ENCODE results near the gene B3GNT4.
"Not testable (repeated sequence)": the region's sequence is repeated elsewhere in the genome, so short reads cannot be mapped to it uniquely, and the experiment has no call there.

B3GNT4 gene

GRCh38 chr12:122203301-122204166 lies at the start of gene B3GNT4:
Gene B3GNT4 (plus strand): TSS chr12:122203709. CDS start chr12:122204619, 910 bp downstream.
- DNase-seq (ENCODE audit: low read depth in 2 of 2), result peak in 1 of 2 donors; percentile 59

DNA sequence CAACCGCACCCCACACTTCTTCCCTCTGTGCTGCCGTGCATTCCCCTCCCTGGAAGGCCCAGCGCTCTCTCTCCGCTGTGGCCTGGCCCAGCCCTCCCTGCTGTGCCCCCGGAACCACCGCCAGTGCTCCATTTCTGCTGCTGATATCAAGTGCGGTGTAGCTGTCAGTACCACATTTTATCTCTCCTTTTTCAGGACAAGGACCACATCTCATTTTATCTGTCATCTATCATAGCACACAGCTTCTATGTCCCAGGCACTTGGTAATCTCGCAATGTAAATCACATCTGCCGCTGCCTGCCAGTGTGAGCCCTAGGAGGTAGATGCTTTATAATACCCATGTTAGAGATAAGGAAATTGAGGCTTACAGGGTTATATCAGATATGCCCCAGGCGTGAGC lies 47.8 kb upstream of the B3GNT4 start:
- no peak for DNase-seq (ENCODE audit: low read depth in 2 of 2)

DNA sequence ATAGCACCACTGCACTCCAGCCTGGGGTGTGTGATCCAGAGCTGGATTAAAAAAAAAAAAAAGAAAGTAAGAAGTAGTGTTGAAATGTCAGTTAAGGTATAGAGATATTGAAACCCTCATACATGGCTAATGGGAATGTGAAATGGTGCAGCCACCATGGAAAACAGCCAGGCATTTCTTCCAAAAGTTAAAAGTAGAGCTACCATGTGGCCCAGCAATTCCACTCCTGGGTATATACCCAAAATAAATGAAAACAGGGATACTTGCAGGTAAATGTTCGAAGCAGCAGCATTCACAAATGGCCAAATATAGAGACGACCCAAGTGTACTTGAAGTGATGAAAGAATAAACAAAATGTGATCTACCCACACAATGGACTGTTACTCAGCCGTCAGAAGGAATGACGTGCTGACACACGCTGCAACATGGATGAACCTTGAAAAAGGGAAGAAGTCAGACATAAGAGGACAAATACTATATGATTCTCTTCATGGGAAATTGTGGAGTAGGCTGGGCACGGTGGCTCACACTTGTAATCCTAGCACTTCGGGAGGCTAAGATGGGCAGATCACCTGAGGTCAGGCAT lies 44.7 kb upstream of the B3GNT4 start:
- no peak for DNase-seq (ENCODE audit: low read depth in 2 of 2)

GRCh38 chr12:122159882-122160281 lies 43.6 kb upstream of the B3GNT4 start:
- DNase-seq (ENCODE audit: low read depth in 2 of 2), result no peak

GRCh38 chr12:122160761-122161160 lies 42.7 kb upstream of the B3GNT4 start:
- no peak for DNase-seq (ENCODE audit: low read depth in 2 of 2)

GRCh38 chr12:122161682-122162081 lies 41.8 kb upstream of the B3GNT4 start:
- DNase-seq (ENCODE audit: low read depth in 2 of 2), result no peak

DNA sequence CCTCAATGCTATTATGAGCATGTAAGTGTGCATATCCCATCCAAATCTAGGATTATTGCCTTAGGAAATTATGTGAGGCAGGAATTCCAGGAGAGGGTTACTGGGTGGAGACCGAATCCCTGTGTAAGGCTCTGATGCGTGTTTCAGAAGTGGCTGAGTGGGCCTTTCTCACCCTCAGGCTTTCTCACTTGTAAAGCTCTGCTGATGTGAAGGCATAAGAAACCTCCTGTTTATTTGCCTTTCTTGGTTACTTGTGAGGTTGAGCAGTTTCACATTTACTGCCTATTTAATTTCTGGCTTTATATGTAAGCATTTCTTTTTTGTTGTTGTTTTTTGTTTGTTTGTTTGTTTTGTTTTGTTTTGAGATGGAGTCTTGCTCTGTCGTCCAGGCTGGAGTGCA lies 40.5 kb upstream of the B3GNT4 start:
- no peak for DNase-seq (ENCODE audit: low read depth in 2 of 2)

GRCh38 chr12:122166422-122167349 lies 36.8 kb upstream of the B3GNT4 start:
- DNase-seq (ENCODE audit: low read depth in 2 of 2), result no peak

DNA sequence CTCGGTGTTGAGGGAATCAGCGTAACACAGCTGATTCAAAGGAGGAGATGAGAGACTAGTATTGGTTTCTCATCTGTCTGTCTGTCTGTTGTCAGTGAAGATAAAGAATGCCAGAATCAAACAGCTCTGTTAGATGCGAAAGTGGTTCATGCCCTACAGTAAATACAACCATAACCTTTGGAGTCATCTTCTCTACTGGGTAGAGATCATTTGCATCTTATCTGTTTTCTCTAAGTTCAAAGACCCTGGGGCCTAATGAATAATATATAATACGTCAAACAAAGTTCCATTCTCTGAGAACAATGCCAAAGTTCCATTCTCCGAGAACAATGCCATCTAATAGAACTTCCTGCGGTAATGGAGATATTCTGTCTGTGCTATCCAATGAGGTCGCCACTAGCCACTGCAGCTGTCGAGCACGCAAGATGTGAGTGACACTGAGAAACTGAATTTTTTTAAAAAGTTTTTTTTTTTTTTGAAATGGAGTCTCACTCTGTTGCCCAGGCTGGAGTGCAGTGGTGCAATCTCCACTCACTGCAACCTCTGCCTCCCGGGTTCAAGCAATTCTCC lies 36.1 kb upstream of the B3GNT4 start:
- DNase-seq (ENCODE audit: low read depth in 2 of 2), result no peak

- no peak for DNase-seq (ENCODE audit: low read depth in 2 of 2)
These were observed 35.0 kb upstream of the B3GNT4 start for GRCh38 chr12:122168492-122168891.

DNA sequence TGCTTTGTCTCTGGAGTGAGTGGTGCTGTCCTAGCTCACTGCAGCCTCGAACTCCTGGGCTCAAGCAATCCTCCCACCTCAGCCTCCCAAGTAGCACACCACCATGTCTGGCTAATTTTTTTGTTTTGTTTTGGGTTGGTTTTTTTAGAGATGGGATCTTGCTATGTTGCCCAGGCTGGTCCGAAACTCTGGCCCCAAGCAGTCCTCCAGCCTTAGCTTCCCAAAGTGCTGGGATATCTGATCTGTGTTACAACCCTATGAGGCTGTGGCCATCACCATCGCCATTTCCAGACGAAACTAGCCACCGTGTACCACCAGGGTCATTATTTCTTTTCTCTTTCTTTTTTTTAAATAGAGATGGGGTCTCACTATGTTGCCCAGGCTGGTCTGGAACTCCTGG lies 32.1 kb upstream of the B3GNT4 start:
- DNase-seq (ENCODE audit: low read depth in 2 of 2), result no peak

DNA sequence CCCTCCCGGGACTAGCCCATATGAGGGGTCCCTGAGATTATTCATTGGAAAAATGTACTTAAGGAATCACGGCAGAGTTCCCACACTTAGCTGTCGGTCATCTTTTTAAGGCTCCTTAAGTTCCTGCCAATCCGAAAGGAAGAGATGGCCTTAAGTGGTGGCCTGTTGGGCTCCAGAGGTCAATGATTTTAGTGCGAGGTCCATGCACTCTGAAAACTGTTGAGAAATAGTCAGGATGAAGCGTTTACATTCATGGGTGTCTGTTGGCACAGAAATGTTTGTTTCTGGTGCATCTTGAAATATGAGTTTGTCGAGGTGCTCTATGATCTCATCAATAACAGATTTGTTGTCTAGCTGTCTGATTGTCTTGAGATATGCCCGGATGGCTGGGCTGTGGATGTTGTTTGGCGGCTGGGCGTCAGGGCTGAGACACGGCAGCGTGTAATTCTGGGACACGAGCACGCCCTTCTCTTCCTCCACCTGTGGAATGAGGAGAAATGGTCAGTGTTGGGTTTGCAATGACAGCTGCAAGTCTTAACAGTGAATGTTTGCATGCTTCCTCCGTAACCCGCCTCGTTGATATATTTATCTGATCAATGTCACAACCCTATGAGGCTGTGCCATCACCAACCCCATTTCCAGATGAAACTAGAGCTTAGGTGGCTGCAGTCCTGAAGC lies 31.1 kb upstream of the B3GNT4 start:
- no peak for DNase-seq (ENCODE audit: low read depth in 2 of 2)

- no peak for DNase-seq (ENCODE audit: low read depth in 2 of 2)
These were observed 29.2 kb upstream of the B3GNT4 start, which contains the start of gene IL31 for GRCh38 chr12:122174155-122174845. Gene IL31 (minus strand): TSS chr12:122174221. CDS start chr12:122174172, 49 bp downstream.

DNA sequence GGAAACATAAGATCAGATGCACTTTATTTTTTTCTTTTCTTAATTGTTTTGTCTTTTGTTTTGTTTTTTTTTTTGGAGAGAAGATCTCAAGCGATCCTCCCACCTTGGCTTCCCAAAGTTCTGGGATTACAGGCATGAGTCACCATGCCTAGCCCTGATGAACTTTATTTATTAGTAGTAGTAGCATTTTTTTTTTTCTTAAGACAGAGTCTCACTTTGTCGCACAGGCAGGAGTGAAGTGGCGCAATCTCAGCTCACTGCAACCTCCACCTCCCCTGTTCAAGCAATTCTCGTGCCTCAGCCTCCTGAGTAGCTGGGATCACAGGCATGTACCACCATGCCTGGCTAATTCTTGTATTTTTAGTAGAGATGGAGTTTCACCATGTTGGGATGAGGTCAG lies 27.0 kb upstream of the B3GNT4 start:
- DNase-seq (ENCODE audit: low read depth in 2 of 2), result not testable (repeated sequence)

- DNase-seq (ENCODE audit: low read depth in 2 of 2), result no peak
These were observed 20.5 kb upstream of the B3GNT4 start, which contains the start of gene LRRC43 for GRCh38 chr12:122182887-122183587. Gene LRRC43 (plus strand): TSS chr12:122183123. CDS start chr12:122183145, 22 bp downstream.

DNA sequence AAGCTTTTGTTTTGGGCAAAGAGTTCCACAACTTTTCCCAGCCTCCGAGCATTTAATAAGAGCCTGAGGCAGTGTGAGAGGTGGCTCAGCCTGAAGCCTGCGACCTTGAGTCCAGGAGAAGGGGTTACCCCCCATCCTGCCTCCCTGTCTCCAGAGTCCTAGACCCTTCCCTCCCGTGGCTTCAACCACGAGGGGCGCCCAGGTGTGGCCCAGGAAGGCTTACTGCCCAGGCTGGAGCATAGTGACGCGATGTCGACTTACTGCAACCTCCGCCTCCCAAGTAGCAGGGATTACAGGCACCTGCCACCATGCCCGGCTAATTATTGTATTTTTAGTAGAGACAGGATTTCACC lies 19.9 kb upstream of the B3GNT4 start:
- no peak for DNase-seq (ENCODE audit: low read depth in 2 of 2)

DNA sequence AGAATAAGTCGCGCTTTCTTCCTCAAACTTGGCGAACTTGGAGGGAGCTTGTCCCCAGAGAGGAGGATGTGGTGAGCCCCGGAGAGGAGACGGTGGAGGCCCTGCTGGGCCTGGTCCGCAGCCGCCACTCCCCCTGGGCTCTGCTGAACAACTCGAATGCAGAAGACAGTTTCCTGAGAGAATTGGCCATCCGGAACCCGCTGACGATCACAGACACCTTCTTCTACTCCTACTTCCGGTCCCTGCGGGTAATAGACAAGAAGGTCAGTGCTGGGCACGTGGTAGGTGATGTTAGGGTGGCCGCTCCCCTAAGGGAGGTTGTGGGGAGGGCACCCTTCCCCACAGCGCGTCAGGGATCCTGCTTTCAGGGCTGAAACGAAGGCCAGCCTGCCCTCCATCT lies 19.0 kb upstream of the B3GNT4 start:
- no peak for DNase-seq (ENCODE audit: low read depth in 2 of 2)

DNA sequence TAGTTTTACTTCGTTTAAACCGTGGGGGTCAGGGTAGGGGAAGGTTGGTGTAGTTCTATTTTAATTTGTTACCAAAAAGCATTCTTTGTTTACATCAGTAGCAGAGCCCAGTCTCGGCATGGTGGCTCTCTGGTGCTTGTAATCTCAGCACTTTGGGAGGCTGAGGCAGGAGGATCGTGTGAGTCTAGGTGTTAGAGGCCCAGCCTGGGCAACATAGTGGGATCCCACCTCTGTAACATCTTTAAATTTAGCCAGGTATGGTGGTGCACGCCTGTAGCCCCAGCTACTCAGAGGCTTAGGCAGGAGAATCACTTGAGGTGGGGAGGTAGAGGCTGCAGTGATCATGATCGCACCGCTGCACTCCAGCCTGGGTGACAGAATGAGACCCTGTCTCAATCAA lies 18.4 kb upstream of the B3GNT4 start:
- no peak for DNase-seq (ENCODE audit: low read depth in 2 of 2)

DNA sequence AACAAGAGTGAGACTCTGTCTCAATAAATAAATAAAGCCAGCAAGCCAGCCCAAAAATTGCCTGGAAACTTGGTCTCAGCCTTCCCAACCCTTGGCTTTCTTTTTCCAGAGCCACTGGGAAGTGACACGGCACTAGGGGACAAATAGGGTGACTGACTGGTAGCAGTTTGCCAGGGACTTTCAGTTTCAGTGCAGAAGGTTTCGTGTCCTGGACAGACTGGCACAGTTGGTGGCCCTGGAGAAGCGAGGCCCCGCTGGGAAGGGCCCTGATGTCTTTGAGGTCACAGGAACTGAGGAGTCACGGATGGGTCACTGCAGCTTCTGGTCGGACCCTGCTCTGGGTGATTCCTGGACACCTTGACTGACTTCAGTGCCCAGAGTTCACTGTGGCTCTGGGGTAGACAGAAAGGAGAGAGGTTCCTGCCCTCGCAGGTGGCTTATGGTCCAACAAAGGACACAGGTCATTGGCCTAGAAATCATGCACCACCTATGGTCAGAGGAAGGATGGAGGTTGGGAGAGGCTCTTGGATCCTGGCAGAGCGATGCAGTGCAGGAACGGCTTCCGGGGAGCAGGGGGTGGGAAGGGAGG lies 17.9 kb upstream of the B3GNT4 start:
- no peak for DNase-seq (ENCODE audit: low read depth in 2 of 2)

- no peak for DNase-seq (ENCODE audit: low read depth in 2 of 2)
These were observed 16.0 kb upstream of the B3GNT4 start for GRCh38 chr12:122187466-122187865.
